Skeletal muscle satellite cell (primary cell): ENCODE measurements around the gene PUS3.
"Not testable (repeated sequence)": the region's sequence is repeated elsewhere in the genome, so short reads cannot be mapped to it uniquely, and the experiment has no call there.

ENCODE experiments used
- H3K27me3 ChIP-seq: 2 replicates; pipeline ENCODE4 v1.7.0; 2013; ENCODE audit warnings: low read length; ENCODE audit not compliant: control insufficient read depth, insufficient read depth
- H3K36me3 ChIP-seq: 2 replicates; pipeline ENCODE4 v1.7.0; 2013; ENCODE audit warnings: mild to moderate bottlenecking, control low read depth, low read length; ENCODE audit not compliant: insufficient read depth
- H3K4me1 ChIP-seq: 2 replicates; pipeline ENCODE4 v1.7.0; 2013; ENCODE audit warnings: low read length; ENCODE audit not compliant: control insufficient read depth, insufficient read depth
- H3K4me2 ChIP-seq: 2 replicates; pipeline ENCODE4 v1.7.0; 2013; ENCODE audit warnings: mild to moderate bottlenecking, low read length
- H3K4me3 ChIP-seq: 2 replicates; pipeline ENCODE4 v1.7.0; 2013; ENCODE audit warnings: low read length
- H3K9ac ChIP-seq: 2 replicates; pipeline ENCODE4 v1.7.0; 2013; ENCODE audit warnings: mild to moderate bottlenecking, low read depth, low read length, moderate library complexity
- H3K9me3 ChIP-seq: replicated peaks from 2 replicates; pipeline ENCODE4 v1.7.0; 2013; ENCODE audit warnings: mild to moderate bottlenecking, control low read depth, low read length

The PUS3 gene

GRCh38 chr11:125874556-125875124, 28.4 kb downstream of the PUS3 start:
- Histone ChIP-seq H3K36me3 (no peaks in the 10 kb centered on the region), H3K4me3 (no peak overlapping the region), H3K9ac (no peak overlapping the region), H3K4me2 (no peak overlapping the region), H3K27me3 (peaks cover 6% of the 10 kb centered on the region), H3K4me1 (no peaks in the 10 kb centered on the region), H3K9me3 (no peaks in the 10 kb centered on the region)

DNA sequence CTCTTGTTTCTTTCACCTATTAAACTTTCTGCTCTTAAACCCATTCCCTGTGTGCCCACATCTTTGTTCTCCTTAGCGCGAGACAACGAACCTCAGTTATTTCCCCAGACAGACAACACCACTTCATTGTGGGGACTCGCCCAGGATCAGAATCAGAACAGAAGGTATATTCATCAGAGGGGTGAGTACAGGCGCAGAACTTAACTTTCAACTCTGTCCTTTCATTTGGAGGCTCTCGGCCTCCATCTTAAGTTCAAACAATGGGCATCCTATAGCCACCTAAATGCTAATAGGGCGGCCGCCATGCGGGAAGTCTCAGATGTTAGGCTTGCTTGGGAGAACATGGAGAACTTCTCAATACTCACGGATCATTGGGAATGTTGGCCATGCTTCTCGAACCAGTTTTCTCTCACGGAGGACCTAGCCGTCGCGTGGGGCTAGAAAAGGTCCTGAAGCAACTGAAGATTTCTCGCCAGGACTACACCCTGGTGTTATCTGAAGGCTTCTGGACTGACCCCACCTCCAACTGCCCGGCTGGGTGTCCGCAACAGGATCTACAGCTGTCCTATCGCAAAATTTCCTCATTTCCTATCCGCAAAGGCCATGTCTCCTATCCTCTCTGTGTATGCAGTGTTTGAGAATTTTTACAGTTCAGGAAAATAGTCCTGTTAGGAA, 29.0 kb downstream of the PUS3 start:
- Histone ChIP-seq H3K4me1 (no peaks in the 10 kb centered on the region), H3K27me3 (peaks cover 7% of the 10 kb centered on the region), H3K36me3 (no peaks in the 10 kb centered on the region), H3K4me3 (no peak overlapping the region), H3K9me3 (no peaks in the 10 kb centered on the region), H3K9ac (no peak overlapping the region), H3K4me2 (no peak overlapping the region)

GRCh38 chr11:125872138-125872491, 30.9 kb downstream of the PUS3 start:
- H3K4me3 ChIP-seq: no peak overlapping the region
- H3K36me3 ChIP-seq: no peaks in the 10 kb centered on the region
- no peaks in the 10 kb centered on the region for H3K4me1 ChIP-seq
- peaks cover 13% of the 10 kb centered on the region for H3K27me3 ChIP-seq
- no peaks in the 10 kb centered on the region for H3K9me3 ChIP-seq
- H3K9ac ChIP-seq: no peak overlapping the region
- H3K4me2 ChIP-seq: no peak overlapping the region

DNA sequence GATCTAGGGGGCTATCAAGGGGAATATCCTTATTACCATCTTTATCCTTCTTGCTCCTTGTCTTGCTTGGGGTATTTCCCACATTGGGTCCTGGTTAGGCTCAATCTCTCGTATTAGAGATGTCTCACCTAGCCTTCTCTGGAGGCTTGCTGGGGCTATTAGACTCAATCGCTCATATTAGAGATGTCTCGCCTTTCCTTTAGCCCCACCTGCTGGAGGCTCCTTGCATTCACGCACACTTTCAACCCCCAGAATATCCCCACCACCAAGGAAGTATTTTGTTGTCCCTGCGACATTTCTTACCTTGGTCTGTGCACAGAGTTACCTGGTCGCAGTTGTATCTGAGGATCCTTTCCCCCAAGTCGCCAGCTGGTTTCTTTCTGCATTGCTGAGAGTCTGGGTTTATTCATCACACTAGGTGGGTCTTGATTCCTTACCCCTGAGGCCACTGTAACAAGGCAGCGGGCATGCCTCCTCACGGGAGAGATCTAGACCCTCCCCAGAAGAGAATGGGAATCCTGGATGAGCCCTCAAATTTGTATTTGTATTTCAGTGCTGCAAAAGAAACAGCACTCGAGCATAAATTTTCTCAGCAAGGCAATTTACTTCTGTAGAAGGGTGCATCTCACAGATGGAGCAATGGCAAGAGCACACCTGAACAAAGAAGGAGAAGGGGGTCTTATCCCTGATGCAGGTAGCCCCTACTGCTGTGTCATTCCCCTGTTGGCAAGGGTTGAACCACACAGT, 31.4 kb downstream of the PUS3 start:
- Histone ChIP-seq H3K4me3 (no peak overlapping the region), H3K36me3 (no peaks in the 10 kb centered on the region), H3K27me3 (peaks cover 13% of the 10 kb centered on the region), H3K4me2 (no peak overlapping the region), H3K4me1 (no peaks in the 10 kb centered on the region), H3K9me3 (no peaks in the 10 kb centered on the region), H3K9ac (no peak overlapping the region)

DNA sequence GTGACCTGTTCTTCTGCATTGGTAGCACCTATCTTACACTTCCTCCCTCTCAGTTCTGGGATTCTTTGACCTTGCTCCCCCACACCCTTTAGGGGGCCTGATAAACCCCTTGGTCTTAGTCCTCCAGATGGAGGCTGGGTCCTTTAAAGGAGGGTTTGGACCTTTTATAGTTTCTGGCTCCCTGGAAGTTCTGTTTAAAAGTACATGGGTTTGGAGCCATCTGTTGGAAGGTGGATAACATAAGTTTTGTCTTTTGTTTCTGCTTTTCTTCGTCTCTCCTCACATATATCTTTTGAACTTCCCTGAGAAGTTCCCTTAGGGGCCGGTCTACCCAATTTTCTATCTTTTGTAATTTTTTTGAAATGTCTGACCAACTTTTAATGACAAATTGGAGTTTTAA, 33.5 kb downstream of the PUS3 start:
- H3K36me3 ChIP-seq: no peaks in the 10 kb centered on the region
- no peaks in the 10 kb centered on the region for H3K4me1 ChIP-seq
- no peaks in the 10 kb centered on the region for H3K9me3 ChIP-seq
- no peak overlapping the region for H3K4me3 ChIP-seq
- no peak overlapping the region for H3K4me2 ChIP-seq
- peaks cover 13% of the 10 kb centered on the region for H3K27me3 ChIP-seq
- no peak overlapping the region for H3K9ac ChIP-seq

DNA sequence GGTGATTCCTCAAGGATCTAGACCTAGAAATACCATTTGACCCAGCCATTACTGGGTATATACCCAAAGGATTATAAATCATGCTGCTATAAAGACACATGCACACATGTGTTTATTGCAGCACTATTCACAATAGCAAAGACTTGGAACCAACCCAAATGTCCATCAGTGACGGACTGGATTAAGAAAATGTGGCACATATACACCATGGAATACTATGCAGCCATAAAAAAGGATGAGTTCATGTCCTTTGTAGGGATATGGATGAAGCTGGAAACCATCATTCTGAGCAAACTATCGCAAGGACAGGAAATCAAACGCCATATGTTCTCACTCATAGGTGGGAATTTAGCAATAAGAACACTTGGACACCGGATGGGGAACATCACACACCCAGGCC, 37.7 kb downstream of the PUS3 start:
- not testable (repeated sequence) for H3K4me1 ChIP-seq, H3K4me3 ChIP-seq, H3K4me2 ChIP-seq

DNA sequence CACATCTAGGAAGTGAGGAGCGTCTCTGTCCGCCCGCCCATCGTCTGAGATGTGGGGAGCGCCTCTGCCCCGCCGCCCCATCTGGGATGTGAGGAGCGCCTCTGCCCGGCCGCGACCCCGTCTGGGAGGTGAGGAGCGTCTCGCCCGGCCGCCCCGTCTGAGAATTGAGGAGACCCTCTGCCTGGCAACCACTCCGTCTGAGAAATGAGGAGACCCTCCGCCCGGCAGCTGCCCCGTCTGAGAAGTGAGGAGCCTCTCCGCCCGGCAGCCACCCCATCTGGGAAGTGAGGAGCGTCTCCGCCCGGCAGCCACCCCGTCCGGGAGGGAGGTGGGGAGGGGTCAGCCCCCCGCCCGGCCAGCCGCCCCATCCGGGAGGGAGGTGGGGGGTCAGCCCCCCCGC, 40.2 kb downstream of the PUS3 start:
- not testable (repeated sequence) for H3K27me3 ChIP-seq, H3K9me3 ChIP-seq, H3K4me1 ChIP-seq, H3K9ac ChIP-seq, H3K4me3 ChIP-seq, H3K4me2 ChIP-seq, H3K36me3 ChIP-seq

More for the DNA sequence above, 37.7 kb downstream of the PUS3 start:
- H3K27me3 ChIP-seq: peaks cover 13% of the 10 kb centered on the region
- not testable (repeated sequence) for H3K36me3 ChIP-seq, H3K9ac ChIP-seq, H3K9me3 ChIP-seq

DNA sequence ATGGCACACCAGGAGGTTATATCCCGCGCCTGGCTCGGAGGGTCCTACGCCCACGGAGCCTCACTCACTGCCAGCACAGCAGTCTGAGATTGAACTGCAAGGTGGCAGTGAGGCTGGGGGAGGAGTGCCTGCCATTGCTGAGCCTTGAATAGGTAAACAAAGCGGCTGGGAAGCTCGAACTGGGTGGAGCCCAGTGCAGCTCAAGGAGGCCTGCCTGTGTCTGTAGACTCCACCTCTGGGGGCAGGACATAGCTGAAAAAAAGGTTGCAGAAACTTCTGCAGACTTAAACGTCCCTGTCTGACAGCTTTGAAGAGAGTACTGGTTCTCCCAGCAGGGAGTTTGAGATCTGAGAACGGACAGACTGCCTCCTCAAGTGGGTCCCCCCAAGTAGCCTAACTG, 45.3 kb downstream of the PUS3 start:
- H3K4me2 ChIP-seq, H3K9me3 ChIP-seq, H3K4me1 ChIP-seq: not testable (repeated sequence)

DNA sequence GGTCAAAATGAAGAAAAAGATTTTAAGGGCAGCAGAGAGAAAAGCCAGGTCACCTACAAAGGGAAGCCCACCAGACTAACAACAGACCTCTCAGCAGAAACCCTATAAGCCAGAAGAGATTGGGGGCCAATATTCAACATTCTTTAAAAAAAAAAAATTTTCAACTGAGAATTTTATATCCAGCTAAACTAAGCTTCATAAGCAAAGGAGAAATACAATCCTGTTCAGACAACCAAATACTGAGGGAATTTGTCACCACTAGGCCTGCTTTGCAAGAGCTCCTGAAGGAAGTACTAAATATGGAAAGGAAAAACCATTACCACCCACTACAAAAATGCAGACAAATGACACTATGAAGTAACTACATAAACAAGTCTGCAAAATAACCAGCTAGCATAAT, 56.8 kb downstream of the PUS3 start:
- Histone ChIP-seq H3K9me3 (no peaks in the 10 kb centered on the region), H3K4me3 (no peak overlapping the region), H3K9ac (no peak overlapping the region), H3K4me1 (no peaks in the 10 kb centered on the region), H3K4me2 (no peak overlapping the region), H3K36me3 (no peaks in the 10 kb centered on the region), H3K27me3 (no peaks in the 10 kb centered on the region)

More for the DNA sequence above, 45.3 kb downstream of the PUS3 start:
- not testable (repeated sequence) for H3K36me3 ChIP-seq, H3K4me3 ChIP-seq, H3K27me3 ChIP-seq, H3K9ac ChIP-seq
